HEK293 (cell line): ENCODE results near the gene FAM168A.
A peak's percentile ranks its signal among the peaks of the same experiment; 100 is the strongest.

ENCODE experiments used
- KLF10 ChIP-seq: fragments of 450-650 bp; IDR thresholded peaks from 2 replicates; pipeline ENCODE4 v1.5.1; 2018; ENCODE audit warnings: missing biosample characterization, mild to moderate bottlenecking, missing genetic modification characterization
- KLF8 ChIP-seq: fragments of 450-650 bp; formaldehyde crosslinking; IDR thresholded peaks from 2 replicates; pipeline ENCODE4 v1.5.1; 2016; ENCODE audit warnings: missing biosample characterization, missing genetic modification characterization
- PRDM1 ChIP-seq: fragments of 450-650 bp; formaldehyde crosslinking; IDR thresholded peaks from 2 replicates; pipeline ENCODE4; 2016; ENCODE audit warnings: missing biosample characterization, missing genetic modification characterization
- REPIN1 ChIP-seq: fragments of 450-650 bp; formaldehyde crosslinking; IDR thresholded peaks from 2 replicates; pipeline ENCODE4 v1.5.1; 2017; ENCODE audit warnings: missing biosample characterization, missing genetic modification characterization, low read depth
- SP2 ChIP-seq: fragments of 450-650 bp; formaldehyde crosslinking; IDR thresholded peaks from 2 replicates; pipeline ENCODE4 v1.5.1; 2016; ENCODE audit warnings: missing biosample characterization, missing genetic modification characterization
- YY1 ChIP-seq: fragments of 450-650 bp; formaldehyde crosslinking; IDR thresholded peaks from 2 replicates; pipeline ENCODE4 v1.5.1; 2018; ENCODE audit warnings: missing biosample characterization, missing genetic modification characterization
- ZBTB1 ChIP-seq: fragments of 450-650 bp; formaldehyde crosslinking; IDR thresholded peaks from 2 replicates; pipeline ENCODE4 v1.5.1; 2016; ENCODE audit warnings: missing biosample characterization, missing genetic modification characterization
- ZBTB17 ChIP-seq: fragments of 450-650 bp; formaldehyde crosslinking; IDR thresholded peaks from 2 replicates; pipeline ENCODE4 v1.5.1; 2016; ENCODE audit warnings: missing biosample characterization, missing genetic modification characterization
- ZBTB48 ChIP-seq: fragments of 450-650 bp; formaldehyde crosslinking; IDR thresholded peaks from 2 replicates; pipeline ENCODE4 v1.5.1; 2016; ENCODE audit warnings: missing biosample characterization, missing genetic modification characterization
- ZFHX2 ChIP-seq: fragments of 450-650 bp; formaldehyde crosslinking; conservative IDR thresholded peaks from 2 replicates; pipeline ENCODE4 v1.5.1; 2016; ENCODE audit warnings: missing biosample characterization, missing genetic modification characterization
- ZNF140 ChIP-seq: fragments of 450-650 bp; formaldehyde crosslinking; IDR thresholded peaks from 2 replicates; pipeline ENCODE4 v1.5.1; 2016; ENCODE audit warnings: missing biosample characterization, missing genetic modification characterization
- ZNF19 ChIP-seq: fragments of 450-650 bp; formaldehyde crosslinking; IDR thresholded peaks from 2 replicates; pipeline ENCODE4; 2016; ENCODE audit warnings: missing biosample characterization, missing genetic modification characterization, low read depth
- ZNF2 ChIP-seq: fragments of 450-650 bp; formaldehyde crosslinking; IDR thresholded peaks from 2 replicates; pipeline ENCODE4 v1.5.1; 2016; ENCODE audit warnings: missing biosample characterization, missing genetic modification characterization
- ZNF202 ChIP-seq: fragments of 450-650 bp; formaldehyde crosslinking; IDR thresholded peaks from 2 replicates; pipeline ENCODE4 v1.5.1; 2016; ENCODE audit warnings: missing biosample characterization, missing genetic modification characterization, borderline replicate concordance
- ZNF214 ChIP-seq: fragments of 450-650 bp; formaldehyde crosslinking; IDR thresholded peaks from 2 replicates; pipeline ENCODE4 v1.5.1; 2017; ENCODE audit warnings: missing biosample characterization, mild to moderate bottlenecking, missing genetic modification characterization, borderline replicate concordance
- ZNF239 ChIP-seq: fragments of 450-650 bp; formaldehyde crosslinking; IDR thresholded peaks from 2 replicates; pipeline ENCODE4 v1.5.1; 2016; ENCODE audit warnings: missing biosample characterization, missing genetic modification characterization
- ZNF248 ChIP-seq: fragments of 450-650 bp; formaldehyde crosslinking; IDR thresholded peaks from 2 replicates; pipeline ENCODE4 v1.5.1; 2017; ENCODE audit warnings: missing biosample characterization, missing genetic modification characterization
- ZNF391 ChIP-seq: fragments of 450-650 bp; formaldehyde crosslinking; IDR thresholded peaks from 2 replicates; pipeline ENCODE4 v1.5.1; 2016; ENCODE audit warnings: low read depth, missing biosample characterization, missing genetic modification characterization, borderline replicate concordance
- ZNF433 ChIP-seq: fragments of 450-650 bp; formaldehyde crosslinking; IDR thresholded peaks from 2 replicates; pipeline ENCODE4 v1.5.1; 2016; ENCODE audit warnings: missing biosample characterization, missing genetic modification characterization, low read depth
- ZNF549 ChIP-seq: fragments of 450-650 bp; IDR thresholded peaks from 2 replicates; pipeline ENCODE4 v1.5.1; 2018; ENCODE audit warnings: missing biosample characterization, missing genetic modification characterization, mild to moderate bottlenecking, inconsistent platforms, moderate library complexity
- ZNF610 ChIP-seq: fragments of 450-650 bp; formaldehyde crosslinking; IDR thresholded peaks from 2 replicates; pipeline ENCODE4 v1.5.1; 2016; ENCODE audit warnings: missing biosample characterization, missing genetic modification characterization, borderline replicate concordance
- ZNF621 ChIP-seq: fragments of 450-650 bp; formaldehyde crosslinking; IDR thresholded peaks from 2 replicates; pipeline ENCODE4 v1.5.1; 2017; ENCODE audit warnings: missing biosample characterization, missing genetic modification characterization
- ZNF624 ChIP-seq: fragments of 450-650 bp; formaldehyde crosslinking; IDR thresholded peaks from 2 replicates; pipeline ENCODE4 v1.5.1; 2017; ENCODE audit warnings: missing biosample characterization, missing genetic modification characterization
- ZNF664 ChIP-seq: fragments of 450-650 bp; formaldehyde crosslinking; IDR thresholded peaks from 2 replicates; pipeline ENCODE4 v1.5.1; 2016; ENCODE audit warnings: missing biosample characterization, missing genetic modification characterization
- ZNF701 ChIP-seq: fragments of 450-650 bp; formaldehyde crosslinking; IDR thresholded peaks from 2 replicates; pipeline ENCODE4 v1.5.1; 2016; ENCODE audit warnings: missing biosample characterization, missing genetic modification characterization
- ZNF837 ChIP-seq: fragments of 450-650 bp; formaldehyde crosslinking; IDR thresholded peaks from 2 replicates; pipeline ENCODE4 v1.5.1; 2016; ENCODE audit warnings: missing biosample characterization, missing genetic modification characterization
- TF ChIP-seq, protein P1 (sequence below): fragments of 450-650 bp; formaldehyde crosslinking; IDR thresholded peaks from 2 replicates; pipeline ENCODE4 v1.5.1; 2016; ENCODE audit warnings: missing biosample characterization, missing genetic modification characterization
- TF ChIP-seq, protein P2 (sequence below): fragments of 450-650 bp; formaldehyde crosslinking; IDR thresholded peaks from 2 replicates; pipeline ENCODE4 v1.5.1; 2016; ENCODE audit warnings: missing biosample characterization, missing genetic modification characterization
- TF ChIP-seq, protein P3 (sequence below): fragments of 450-650 bp; formaldehyde crosslinking; IDR thresholded peaks from 2 replicates; pipeline ENCODE4 v1.5.1; 2016; ENCODE audit warnings: missing biosample characterization, missing genetic modification characterization
- TF ChIP-seq, protein P4 (sequence below): fragments of 450-650 bp; formaldehyde crosslinking; IDR thresholded peaks from 2 replicates; pipeline ENCODE4 v1.5.1; 2016; ENCODE audit warnings: missing biosample characterization, missing genetic modification characterization, borderline replicate concordance
- TF ChIP-seq, protein P5 (sequence below): fragments of 450-650 bp; formaldehyde crosslinking; IDR thresholded peaks from 2 replicates; pipeline ENCODE4 v1.5.1; 2016; ENCODE audit warnings: missing biosample characterization, missing genetic modification characterization

FAM168A gene

DNA sequence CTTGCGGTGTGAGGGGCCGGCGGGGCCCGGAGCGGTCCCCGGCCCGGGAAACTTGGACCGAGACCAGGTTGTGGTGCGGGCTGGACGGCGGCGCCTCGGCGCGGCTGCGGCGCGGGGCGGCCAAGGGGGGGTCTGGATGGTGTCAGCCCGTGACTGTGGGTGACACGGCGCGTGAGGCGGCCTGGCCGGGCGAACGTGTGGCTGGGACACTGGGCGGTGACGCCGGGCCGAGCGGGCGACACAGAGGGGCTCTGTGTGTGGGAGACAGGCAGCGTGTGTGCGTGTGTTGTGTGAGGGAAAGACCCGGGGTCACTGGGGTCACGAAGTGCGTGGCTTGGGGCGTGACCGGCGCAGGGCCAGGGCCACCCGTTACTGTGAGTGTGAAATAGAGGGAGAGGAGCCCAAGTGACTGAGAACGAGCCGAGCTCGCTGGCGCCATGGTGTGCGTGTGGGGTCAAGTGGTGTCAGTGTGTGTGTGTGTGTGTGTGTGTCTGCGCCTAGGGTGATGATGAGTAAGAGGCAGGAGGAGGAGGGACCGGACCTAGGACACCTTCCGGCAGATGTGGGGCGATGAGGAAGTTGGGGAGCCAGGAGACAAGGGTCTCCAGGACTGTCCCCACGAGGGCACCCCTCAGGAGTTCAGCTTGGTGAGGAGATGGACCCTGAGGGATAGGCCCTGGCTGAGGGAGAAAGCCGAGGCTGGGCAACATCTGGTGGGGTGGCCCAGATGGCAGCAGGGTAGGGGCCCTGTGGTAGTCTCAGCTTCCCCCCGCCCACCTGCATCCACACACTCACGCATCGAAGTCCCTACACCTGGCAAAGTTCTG is 220.9 kb downstream of the FAM168A start (continued):
- TF ChIP-seq, protein P1, sequence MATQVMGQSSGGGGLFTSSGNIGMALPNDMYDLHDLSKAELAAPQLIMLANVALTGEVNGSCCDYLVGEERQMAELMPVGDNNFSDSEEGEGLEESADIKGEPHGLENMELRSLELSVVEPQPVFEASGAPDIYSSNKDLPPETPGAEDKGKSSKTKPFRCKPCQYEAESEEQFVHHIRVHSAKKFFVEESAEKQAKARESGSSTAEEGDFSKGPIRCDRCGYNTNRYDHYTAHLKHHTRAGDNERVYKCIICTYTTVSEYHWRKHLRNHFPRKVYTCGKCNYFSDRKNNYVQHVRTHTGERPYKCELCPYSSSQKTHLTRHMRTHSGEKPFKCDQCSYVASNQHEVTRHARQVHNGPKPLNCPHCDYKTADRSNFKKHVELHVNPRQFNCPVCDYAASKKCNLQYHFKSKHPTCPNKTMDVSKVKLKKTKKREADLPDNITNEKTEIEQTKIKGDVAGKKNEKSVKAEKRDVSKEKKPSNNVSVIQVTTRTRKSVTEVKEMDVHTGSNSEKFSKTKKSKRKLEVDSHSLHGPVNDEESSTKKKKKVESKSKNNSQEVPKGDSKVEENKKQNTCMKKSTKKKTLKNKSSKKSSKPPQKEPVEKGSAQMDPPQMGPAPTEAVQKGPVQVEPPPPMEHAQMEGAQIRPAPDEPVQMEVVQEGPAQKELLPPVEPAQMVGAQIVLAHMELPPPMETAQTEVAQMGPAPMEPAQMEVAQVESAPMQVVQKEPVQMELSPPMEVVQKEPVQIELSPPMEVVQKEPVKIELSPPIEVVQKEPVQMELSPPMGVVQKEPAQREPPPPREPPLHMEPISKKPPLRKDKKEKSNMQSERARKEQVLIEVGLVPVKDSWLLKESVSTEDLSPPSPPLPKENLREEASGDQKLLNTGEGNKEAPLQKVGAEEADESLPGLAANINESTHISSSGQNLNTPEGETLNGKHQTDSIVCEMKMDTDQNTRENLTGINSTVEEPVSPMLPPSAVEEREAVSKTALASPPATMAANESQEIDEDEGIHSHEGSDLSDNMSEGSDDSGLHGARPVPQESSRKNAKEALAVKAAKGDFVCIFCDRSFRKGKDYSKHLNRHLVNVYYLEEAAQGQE (tag by site-specific recombination): no peak
- TF ChIP-seq ZNF624 (tag by site-specific recombination) (no peak), ZBTB1 (tag by site-specific recombination) (peak; percentile 96), ZNF19 (tag by site-specific recombination) (no peak), REPIN1 (tag by site-specific recombination) (no peak), ZNF837 (tag by site-specific recombination) (0 out of 2 replicates have a peak, but pooled peaks have one; percentile 67), ZNF664 (tag by site-specific recombination) (no peak), ZNF2 (peak; percentile 91), ZNF214 (tag by site-specific recombination) (no peak), PRDM1 (tag by site-specific recombination) (no peak), ZNF202 (tag by site-specific recombination) (no peak), SP2 (tag by site-specific recombination) (peak; percentile 55), ZNF433 (tag by site-specific recombination) (no peak), ZBTB48 (tag by site-specific recombination) (peak; percentile 91), KLF8 (tag by site-specific recombination) (peak; percentile 53; the same call in 1 of the 2 replicates), KLF10 (tag by site-specific recombination) (no peak), ZNF391 (tag by site-specific recombination) (peak; percentile 95; the same call in 1 of the 2 replicates), ZNF549 (tag by site-specific recombination) (no peak), ZNF610 (tag by site-specific recombination) (no peak), ZNF248 (0 out of 2 replicates have a peak, but pooled peaks have one; percentile 56), ZNF701 (tag by site-specific recombination) (no peak), ZNF140 (tag by site-specific recombination) (no peak), ZBTB17 (tag by site-specific recombination) (peak; percentile 27; the same call in 1 of the 2 replicates), ZNF239 (tag by site-specific recombination) (no peak), YY1 (no peak; the same call in 1 of the 2 replicates), ZFHX2 (peak; percentile 91), ZNF621 (tag by site-specific recombination) (no peak)
- TF ChIP-seq, protein P2, sequence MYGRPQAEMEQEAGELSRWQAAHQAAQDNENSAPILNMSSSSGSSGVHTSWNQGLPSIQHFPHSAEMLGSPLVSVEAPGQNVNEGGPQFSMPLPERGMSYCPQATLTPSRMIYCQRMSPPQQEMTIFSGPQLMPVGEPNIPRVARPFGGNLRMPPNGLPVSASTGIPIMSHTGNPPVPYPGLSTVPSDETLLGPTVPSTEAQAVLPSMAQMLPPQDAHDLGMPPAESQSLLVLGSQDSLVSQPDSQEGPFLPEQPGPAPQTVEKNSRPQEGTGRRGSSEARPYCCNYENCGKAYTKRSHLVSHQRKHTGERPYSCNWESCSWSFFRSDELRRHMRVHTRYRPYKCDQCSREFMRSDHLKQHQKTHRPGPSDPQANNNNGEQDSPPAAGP (tag by site-specific recombination): peak; percentile 93
- TF ChIP-seq, protein P3, sequence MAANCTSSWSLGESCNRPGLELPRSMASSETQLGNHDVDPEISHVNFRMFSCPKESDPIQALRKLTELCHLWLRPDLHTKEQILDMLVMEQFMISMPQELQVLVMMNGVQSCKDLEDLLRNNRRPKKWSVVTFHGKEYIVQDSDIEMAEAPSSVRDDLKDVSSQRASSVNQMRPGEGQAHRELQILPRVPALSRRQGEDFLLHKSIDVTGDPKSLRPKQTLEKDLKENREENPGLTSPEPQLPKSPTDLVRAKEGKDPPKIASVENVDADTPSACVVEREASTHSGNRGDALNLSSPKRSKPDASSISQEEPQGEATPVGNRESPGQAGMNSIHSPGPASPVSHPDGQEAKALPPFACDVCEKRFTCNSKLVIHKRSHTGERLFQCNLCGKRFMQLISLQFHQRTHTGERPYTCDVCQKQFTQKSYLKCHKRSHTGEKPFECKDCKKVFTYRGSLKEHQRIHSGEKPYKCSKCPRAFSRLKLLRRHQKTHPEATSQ (tag by site-specific recombination): no peak
- TF ChIP-seq, protein P4, sequence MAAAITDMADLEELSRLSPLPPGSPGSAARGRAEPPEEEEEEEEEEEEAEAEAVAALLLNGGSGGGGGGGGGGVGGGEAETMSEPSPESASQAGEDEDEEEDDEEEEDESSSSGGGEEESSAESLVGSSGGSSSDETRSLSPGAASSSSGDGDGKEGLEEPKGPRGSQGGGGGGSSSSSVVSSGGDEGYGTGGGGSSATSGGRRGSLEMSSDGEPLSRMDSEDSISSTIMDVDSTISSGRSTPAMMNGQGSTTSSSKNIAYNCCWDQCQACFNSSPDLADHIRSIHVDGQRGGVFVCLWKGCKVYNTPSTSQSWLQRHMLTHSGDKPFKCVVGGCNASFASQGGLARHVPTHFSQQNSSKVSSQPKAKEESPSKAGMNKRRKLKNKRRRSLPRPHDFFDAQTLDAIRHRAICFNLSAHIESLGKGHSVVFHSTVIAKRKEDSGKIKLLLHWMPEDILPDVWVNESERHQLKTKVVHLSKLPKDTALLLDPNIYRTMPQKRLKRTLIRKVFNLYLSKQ (tag by site-specific recombination): no peak
- TF ChIP-seq, protein P5, sequence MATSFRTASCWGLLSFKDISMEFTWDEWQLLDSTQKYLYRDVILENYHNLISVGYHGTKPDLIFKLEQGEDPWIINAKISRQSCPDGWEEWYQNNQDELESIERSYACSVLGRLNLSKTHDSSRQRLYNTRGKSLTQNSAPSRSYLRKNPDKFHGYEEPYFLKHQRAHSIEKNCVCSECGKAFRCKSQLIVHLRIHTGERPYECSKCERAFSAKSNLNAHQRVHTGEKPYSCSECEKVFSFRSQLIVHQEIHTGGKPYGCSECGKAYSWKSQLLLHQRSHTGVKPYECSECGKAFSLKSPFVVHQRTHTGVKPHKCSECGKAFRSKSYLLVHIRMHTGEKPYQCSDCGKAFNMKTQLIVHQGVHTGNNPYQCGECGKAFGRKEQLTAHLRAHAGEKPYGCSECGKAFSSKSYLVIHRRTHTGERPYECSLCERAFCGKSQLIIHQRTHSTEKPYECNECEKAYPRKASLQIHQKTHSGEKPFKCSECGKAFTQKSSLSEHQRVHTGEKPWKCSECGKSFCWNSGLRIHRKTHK (tag by site-specific recombination): no peak
